Transverse colon (tissue), 4 donors: ENCODE measurements around the gene WFS1. TPM values are rescaled to one million over a fixed set of nuclear protein-coding genes. Genes with fewer than 3 reads are reported as not detected.

Experiments
- DNase-seq: peaks from one replicate; pipeline ENCODE4 v3.0.0-alpha.2; 2019
- H3K27ac ChIP-seq, 4 donors: fragments of 200-600 bp; sonication (generic); 2 replicates each; pipeline ENCODE4 v1.5.1; 2016 to 2018; ENCODE audit warnings: inconsistent platforms in 4 of 4
- H3K27me3 ChIP-seq: fragments of 200-600 bp; sonication (generic); 2 replicates; pipeline ENCODE4 v1.5.1; 2017; ENCODE audit warnings: inconsistent platforms
- H3K36me3 ChIP-seq, 4 donors: fragments of 200-600 bp; sonication (generic); 2 replicates each; pipeline ENCODE4 v1.5.1; 2017 to 2019; ENCODE audit warnings: inconsistent platforms in 4 of 4
- H3K4me1 ChIP-seq, 4 donors: fragments of 200-600 bp; sonication (generic); 2 replicates each; pipeline ENCODE4 v1.5.1; 2017 to 2020; ENCODE audit warnings: inconsistent platforms in 4 of 4
- H3K4me3 ChIP-seq, 4 donors: fragments of 200-600 bp; sonication (generic); 1 replicate in 1 of 4; 2 replicates in 3 of 4; pipeline versions ENCODE4 v1.5.1 to v1.6.1; 2017 to 2019; ENCODE audit warnings: inconsistent platforms in 4 of 4
- H3K9me3 ChIP-seq, 2 donors: fragments of 200-600 bp; sonication (generic); 2 replicates each; pipeline ENCODE4 v1.5.1; 2017 to 2019; ENCODE audit warnings: inconsistent platforms in 2 of 2
- EP300 ChIP-seq: sonication (generic); formaldehyde crosslinking; IDR thresholded peaks from one replicate; pipeline ENCODE4 v1.6.1; 2017; ENCODE audit warnings: antibody characterized with exemption, low read depth
- POLR2A ChIP-seq: fragments of 450-650 bp; IDR thresholded peaks from one replicate; pipeline ENCODE4 v1.6.1; 2016; ENCODE audit warnings: antibody characterized with exemption, mild to moderate bottlenecking, moderate library complexity
- POLR2AphosphoS5 ChIP-seq, 3 donors: sonication (generic); formaldehyde crosslinking; IDR thresholded peaks; one replicate each; pipeline ENCODE4 v1.6.1; 2016; ENCODE audit warnings: antibody characterized with exemption in 3 of 3
- WGBS, 2 donors: methylation state at CpG; one replicate each; pipeline ENCODE4 v1.1.5; 2018; ENCODE audit warnings: low coverage in 1 of 2; 5-methylcytosine and 5-hydroxymethylcytosine counted together
- in situ Hi-C, 4 donors: fragments of 200-750 bp; cut with MboI; loops; one replicate each; pipeline versions ENCODE4 v1.15.0 to v1.15.1; 2017; ENCODE audit warnings: low sequenced_read_pairs in 3 of 4, low pct_ligation_motif_present in 1 of 4, low pct_unique_long_range_greater_than_20kb in 1 of 4
- intact Hi-C: fragments of 100-400 bp; cut with DNase I; formaldehyde crosslinking; loops from one replicate; pipeline ENCODE4 v1.15.1; 2023; ENCODE audit warnings: low total_unique reads
- total RNA-seq, 4 donors: library from RNA; depleted of rRNA; stranded (reverse); fragments of >200 nt; gene quantifications; one replicate each; pipeline ENCODE4 v1.1.0, GENCODE V29; 2016
- TF ChIP-seq, protein P1 (sequence below), 5 experiments: fragments of 200-600 bp in 3 of 5; fragments of 450-650 bp in 2 of 5; sonication (generic) in 3 of 5; IDR thresholded peaks; 1 replicate in 2 of 5; 2 replicates in 3 of 5; pipeline ENCODE4 v1.5.1; 2016 to 2017; ENCODE audit warnings: antibody characterized with exemption in 5 of 5, inconsistent platforms in 3 of 5, mild to moderate bottlenecking in 2 of 5, moderate library complexity in 1 of 5

WFS1 gene
- total RNA-seq, 4 donors from 2014 or later = 11.5 to 23.5 (median 20.8) TPM

DNA sequence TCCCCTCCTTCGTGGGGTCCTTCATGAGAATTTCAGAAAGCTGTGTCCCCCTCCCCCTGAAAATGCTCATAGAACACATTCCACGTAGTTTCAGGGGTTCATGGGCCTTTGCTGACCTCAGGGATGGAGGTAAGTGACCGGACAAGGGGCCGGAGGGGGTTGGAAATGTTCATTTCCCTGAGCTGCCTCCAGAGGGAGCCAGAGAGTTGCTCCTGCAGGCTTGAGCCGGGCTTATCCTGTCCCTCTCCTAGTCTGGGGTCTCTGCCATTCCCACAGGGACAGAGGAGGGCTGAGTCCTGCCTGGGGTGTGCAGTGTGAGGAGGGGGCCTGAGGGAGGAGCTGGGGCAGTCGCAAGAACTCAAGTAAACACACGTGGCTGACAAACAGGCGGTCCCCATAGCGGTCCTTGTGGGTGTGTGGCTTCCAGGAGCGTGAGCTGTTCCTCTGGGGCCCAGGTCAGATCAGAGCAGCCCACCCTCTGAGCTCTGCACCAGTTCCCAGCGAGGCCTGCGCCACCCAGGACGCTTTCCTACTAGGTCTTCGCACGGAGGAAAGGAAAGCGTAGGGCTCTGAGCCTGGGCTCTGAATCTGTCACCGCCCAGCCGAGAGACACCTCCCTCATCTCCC is 62.5 kb downstream of the WFS1 start:
- H3K4me3 ChIP-seq = no peak overlapping the region
- TF ChIP-seq POLR2AphosphoS5 (IDR thresholded peaks at IDR 0.05) (no peak), EP300 (no peak)
- TF ChIP-seq, protein P1, sequence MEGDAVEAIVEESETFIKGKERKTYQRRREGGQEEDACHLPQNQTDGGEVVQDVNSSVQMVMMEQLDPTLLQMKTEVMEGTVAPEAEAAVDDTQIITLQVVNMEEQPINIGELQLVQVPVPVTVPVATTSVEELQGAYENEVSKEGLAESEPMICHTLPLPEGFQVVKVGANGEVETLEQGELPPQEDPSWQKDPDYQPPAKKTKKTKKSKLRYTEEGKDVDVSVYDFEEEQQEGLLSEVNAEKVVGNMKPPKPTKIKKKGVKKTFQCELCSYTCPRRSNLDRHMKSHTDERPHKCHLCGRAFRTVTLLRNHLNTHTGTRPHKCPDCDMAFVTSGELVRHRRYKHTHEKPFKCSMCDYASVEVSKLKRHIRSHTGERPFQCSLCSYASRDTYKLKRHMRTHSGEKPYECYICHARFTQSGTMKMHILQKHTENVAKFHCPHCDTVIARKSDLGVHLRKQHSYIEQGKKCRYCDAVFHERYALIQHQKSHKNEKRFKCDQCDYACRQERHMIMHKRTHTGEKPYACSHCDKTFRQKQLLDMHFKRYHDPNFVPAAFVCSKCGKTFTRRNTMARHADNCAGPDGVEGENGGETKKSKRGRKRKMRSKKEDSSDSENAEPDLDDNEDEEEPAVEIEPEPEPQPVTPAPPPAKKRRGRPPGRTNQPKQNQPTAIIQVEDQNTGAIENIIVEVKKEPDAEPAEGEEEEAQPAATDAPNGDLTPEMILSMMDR (IDR thresholded peaks at IDR 0.05) = peak; percentile 40 to 75 (median 53)
- no peaks in the 10 kb centered on the region for H3K36me3 ChIP-seq
- peaks cover 15% of the 10 kb centered on the region for H3K27me3 ChIP-seq
- H3K27ac ChIP-seq = no peak overlapping the region
- intact Hi-C loops (no loop called here), in situ Hi-C loops (no loop called here)
- peak; percentile 25 for DNase-seq
- 46 to 48% methylated on average over 6 to 18 of the region's 18 CpGs for WGBS, 2 donors
- no peaks in the 10 kb centered on the region for H3K9me3 ChIP-seq
- H3K4me1 ChIP-seq = no peaks in the 10 kb centered on the region

DNA sequence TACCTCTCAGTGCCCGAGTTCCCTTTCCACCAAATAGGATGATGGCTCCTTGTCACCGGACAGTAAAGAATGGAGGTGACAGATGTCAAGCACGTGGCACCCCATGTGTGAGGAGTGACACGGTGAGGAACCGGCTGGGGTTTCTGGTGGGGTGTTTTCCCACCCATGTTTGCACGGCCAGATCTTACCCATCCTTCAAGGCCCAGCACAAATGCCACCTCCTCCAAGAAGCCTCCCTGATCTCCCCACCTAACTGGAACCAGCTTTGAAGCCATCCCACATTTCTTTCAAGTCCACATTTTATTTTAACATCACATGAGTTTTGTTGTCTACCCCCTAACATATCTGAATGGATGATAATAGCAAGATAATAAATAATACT is 63.0 kb downstream of the WFS1 start:
- H3K4me1 ChIP-seq = no peaks in the 10 kb centered on the region
- WGBS, 2 donors = 50 to 75% methylated on average over 5 to 6 of the region's 6 CpGs
- no peaks in the 10 kb centered on the region for H3K36me3 ChIP-seq
- no peak overlapping the region for H3K4me3 ChIP-seq
- intact Hi-C loops (no loop called here), in situ Hi-C loops (no loop called here)
- H3K27me3 ChIP-seq = peaks cover 20% of the 10 kb centered on the region
- no peaks in the 10 kb centered on the region for H3K9me3 ChIP-seq
- no peak overlapping the region for H3K27ac ChIP-seq
- no peak for DNase-seq
- no peak for TF ChIP-seq EP300
- no peak for TF ChIP-seq POLR2AphosphoS5 (IDR thresholded peaks at IDR 0.05)
- TF ChIP-seq, protein P1 (IDR thresholded peaks at IDR 0.05) = no peak

- no peak for DNase-seq
- in situ Hi-C loops = no loop called here
- Histone ChIP-seq H3K27ac (no peak overlapping the region), H3K27me3 (peaks cover 26% of the 10 kb centered on the region), H3K9me3 (no peaks in the 10 kb centered on the region), H3K4me1 (no peaks in the 10 kb centered on the region), H3K4me3 (no peak overlapping the region), H3K36me3 (no peaks in the 10 kb centered on the region)
- no peak for TF ChIP-seq EP300
- TF ChIP-seq, protein P1 (IDR thresholded peaks at IDR 0.05) = peak in 3 of 5 experiments; percentile 11 to 31 (median 28)
- WGBS, 2 donors = 83% methylated on average over 1 to 19 of the region's 19 CpGs
- intact Hi-C loops = no loop called here
Measured at GRCh38 chr4:6333301-6334202, 63.9 kb downstream of the WFS1 start.

DNA sequence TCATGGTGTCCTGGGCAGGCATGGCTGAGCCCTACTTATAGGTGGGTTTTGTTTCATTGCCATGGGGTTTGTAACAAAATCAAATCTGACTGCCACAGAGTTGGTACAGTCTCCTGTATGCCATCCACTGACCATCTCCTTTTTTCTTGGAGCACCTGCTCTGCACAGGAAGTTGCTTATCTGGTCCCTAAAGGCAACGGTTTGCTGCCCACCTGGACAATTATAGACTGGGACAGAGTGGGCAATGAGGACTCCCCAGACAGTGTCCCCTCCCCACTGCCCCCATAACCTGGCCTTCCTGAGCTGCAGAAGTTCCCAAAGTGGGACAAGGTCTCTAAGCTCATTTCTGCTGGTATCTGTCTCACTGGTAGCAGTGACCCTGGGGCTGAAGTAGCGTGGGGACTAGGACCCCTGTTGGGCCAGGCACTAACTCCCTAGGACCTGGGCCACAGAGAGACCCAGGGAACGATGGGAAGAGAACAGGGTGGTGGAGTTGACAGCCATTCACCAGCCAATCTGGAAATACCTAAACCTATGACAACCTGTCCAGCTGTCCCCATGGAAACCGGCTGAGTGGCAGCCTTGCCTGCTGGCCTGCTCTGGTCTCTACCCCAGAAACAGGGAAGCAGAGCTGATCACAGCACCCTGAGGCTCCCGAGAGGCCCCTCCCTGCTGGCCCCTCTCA is 64.7 kb downstream of the WFS1 start:
- Histone ChIP-seq H3K27ac (no peak overlapping the region), H3K4me3 (no peak overlapping the region), H3K27me3 (peaks cover 33% of the 10 kb centered on the region), H3K36me3 (no peaks in the 10 kb centered on the region), H3K4me1 (no peaks in the 10 kb centered on the region), H3K9me3 (no peaks in the 10 kb centered on the region)
- intact Hi-C loops (no loop called here), in situ Hi-C loops (no loop called here)
- 60% methylated on average over 5 of the region's 5 CpGs; no CpG with 5 or more reads in 1 of the 2 donors for WGBS, 2 donors
- TF ChIP-seq POLR2A (no peak), EP300 (no peak), POLR2AphosphoS5 (IDR thresholded peaks at IDR 0.05) (no peak)
- TF ChIP-seq, protein P1 (IDR thresholded peaks at IDR 0.05) = no peak
- no peak for DNase-seq
